Suppressor macrophage treated with lipopolysaccharide for 1 hour (primary cell): ENCODE data around the gene PGLYRP3.

Experiments used
- DNase-seq, 3 donors: peaks; one replicate each; pipeline ENCODE4 v3.0.0-alpha.2; 2020 to 2022

Gene PGLYRP3

DNA sequence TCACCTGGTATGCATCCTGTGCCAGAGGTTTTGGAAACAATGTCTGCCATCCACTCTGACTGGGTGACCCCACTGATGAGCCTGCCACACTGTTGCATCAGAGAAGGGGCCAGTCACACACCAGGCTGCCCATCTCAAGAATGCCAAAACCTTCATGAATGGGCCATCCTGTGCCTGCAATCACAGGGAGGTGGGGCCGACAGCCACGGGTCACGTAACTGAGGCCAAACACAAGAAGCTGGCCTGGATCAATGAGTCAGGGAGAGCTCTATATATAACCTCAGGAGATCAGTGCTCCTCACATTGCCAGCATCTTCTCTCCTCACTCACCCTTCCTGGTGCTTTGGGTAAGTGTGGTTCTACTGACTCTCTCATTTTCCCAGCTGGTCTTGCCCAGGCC, 53.4 kb downstream of the PGLYRP3 start, which contains the start of gene LORICRIN:
Gene LORICRIN, plus strand, starts transcription at position 301 of the 400 bp plus-strand sequence. CDS start 1,263 bp downstream, outside the sequence.
- no peak for DNase-seq

GRCh38 chr1:153253693-153254092, 59.1 kb downstream of the PGLYRP3 start:
- no peak for DNase-seq

GRCh38 chr1:153253076-153253475, 59.7 kb downstream of the PGLYRP3 start:
- no peak for DNase-seq

- DNase-seq, result no peak
Measured at GRCh38 chr1:153251988-153252387, 60.8 kb downstream of the PGLYRP3 start.

DNA sequence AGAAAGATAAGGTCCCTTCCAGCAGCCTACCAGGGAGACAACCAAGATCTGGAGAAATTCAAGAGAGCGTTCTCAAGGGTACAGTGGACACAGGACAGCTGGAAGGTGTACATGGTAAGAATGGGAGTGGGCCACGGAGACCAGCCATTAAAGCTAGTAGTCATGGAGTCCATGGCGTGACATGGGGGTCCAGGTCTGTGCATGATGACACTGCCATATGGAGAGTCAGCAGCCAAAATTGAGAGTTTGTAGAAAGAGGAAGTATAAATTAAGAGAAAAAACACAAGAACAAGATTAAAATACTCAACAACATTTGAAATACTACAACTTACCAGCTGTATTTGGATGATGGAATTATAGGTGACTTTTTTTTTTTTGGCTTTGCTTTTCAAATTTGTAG, 61.2 kb downstream of the PGLYRP3 start:
- no peak for DNase-seq

DNA sequence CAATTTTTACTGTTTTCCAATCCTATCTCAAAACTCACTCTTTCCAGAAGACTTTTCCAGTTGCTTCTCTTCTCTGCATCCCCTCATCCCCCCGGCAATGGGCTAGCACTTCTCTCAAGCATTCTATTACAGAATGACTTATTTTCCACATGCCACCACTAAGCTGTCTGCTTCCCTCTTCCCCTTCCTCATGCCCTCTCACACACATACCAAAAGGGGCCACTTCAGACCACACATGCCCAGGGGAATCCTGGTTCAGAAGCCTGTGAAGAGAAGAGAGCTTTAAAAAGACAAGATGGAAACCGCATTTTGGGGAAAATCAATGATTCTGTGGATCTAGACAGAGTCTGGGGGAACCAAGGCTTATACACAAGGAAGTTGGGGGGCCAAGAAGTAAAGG, 61.7 kb downstream of the PGLYRP3 start:
- DNase-seq, result no peak

GRCh38 chr1:153250166-153250565, 62.6 kb downstream of the PGLYRP3 start:
- no peak for DNase-seq

DNA sequence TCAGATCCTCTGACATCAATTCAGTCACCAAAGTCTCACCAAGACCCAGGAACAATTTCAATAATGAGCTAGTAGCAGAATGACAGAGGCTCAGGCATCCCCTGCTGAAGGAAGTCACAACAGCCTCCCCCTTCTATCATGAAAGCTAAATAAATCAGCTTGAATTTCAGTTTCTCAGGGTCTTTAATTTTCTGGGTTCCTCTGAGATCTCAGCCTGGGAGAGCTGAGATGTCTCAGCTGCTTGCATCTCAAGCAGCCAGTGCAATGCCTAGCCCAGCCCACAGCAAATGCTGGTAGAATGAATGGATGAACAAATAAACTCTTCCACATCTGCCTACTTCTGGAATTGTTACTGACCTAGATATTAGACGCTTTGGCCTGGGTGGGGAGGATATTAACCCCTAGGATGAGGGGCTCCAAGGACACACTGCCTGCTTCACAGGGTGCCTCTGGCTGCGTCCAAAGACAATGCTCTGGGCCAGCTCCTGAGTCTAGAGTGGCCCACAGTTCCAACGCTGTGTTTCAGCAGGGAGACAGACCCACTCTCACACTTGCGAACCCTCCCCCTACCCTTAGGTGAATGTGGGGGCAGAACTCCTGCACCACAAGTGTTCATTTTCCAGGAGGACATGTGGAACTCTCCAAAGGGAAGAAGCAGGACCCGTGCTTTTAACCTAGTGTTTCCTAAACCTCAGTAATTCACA, 64.4 kb downstream of the PGLYRP3 start:
- no peak for DNase-seq
